Measurements from ENCODE around the gene CDK2. TPM values are rescaled to one million over a fixed set of nuclear protein-coding genes. Genes with fewer than 3 reads are reported as not detected.

The CDK2 gene
- total and polyA plus RNA-seq, 12 donors = 5.1 to 18.4 (median 8.4) TPM

DNA sequence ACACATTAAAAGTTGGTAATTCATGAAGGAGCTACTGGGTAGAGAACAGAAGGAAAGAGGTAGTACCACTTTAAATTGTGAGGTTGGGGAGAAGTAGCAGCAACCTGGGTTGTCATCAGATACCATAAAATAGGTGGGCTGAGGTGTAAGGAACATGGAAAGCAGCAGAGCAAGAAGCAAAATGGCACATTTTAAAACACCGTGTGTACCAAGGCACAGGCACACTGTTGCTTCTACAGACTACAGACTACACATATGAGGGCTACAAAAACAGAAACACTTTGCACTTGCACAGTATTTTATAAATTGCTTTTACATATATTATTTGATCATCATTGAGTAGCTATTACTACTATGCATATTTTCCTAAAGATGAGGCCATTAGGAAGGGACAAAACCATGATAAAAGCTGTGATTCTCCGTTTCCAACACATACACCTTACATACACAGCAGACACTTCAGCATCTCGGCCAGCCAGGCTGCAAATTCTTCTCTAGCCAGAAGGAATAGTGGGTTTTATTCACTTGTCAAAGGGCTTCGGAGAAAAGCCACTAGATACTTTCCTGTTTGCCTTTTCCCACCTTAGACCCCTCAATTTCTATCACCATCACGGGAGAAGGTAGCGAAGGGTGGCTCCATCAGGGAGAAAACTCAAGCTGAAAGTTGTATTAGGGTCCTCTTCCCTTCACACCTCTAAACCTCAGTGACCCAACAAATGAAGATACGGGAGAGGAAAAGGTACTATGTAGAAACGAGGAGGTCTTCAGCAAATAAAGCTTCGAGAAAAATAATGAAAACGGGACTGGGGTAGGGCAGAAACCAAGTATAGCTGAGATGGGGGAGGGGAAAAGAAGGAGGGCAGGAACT is 40.5 kb upstream of the CDK2 start:
- ATAC-seq (no peak), DNase-seq (no peak)
- TF ChIP-seq, protein P1, sequence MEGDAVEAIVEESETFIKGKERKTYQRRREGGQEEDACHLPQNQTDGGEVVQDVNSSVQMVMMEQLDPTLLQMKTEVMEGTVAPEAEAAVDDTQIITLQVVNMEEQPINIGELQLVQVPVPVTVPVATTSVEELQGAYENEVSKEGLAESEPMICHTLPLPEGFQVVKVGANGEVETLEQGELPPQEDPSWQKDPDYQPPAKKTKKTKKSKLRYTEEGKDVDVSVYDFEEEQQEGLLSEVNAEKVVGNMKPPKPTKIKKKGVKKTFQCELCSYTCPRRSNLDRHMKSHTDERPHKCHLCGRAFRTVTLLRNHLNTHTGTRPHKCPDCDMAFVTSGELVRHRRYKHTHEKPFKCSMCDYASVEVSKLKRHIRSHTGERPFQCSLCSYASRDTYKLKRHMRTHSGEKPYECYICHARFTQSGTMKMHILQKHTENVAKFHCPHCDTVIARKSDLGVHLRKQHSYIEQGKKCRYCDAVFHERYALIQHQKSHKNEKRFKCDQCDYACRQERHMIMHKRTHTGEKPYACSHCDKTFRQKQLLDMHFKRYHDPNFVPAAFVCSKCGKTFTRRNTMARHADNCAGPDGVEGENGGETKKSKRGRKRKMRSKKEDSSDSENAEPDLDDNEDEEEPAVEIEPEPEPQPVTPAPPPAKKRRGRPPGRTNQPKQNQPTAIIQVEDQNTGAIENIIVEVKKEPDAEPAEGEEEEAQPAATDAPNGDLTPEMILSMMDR (IDR thresholded peaks at IDR 0.05) = no peak
- WGBS, 2 donors = 16 to 18% methylated on average over 10 of the region's 10 CpGs
- Histone ChIP-seq H3K9me3 (no peaks in the 10 kb centered on the region), H3K4me3 (peak overlapping the region; percentile 69 to 100 (median 85)), H3K36me3 (peaks cover 0 to 33% (median 0%) of the 10 kb centered on the region in 9 donors), H3K27ac (peak overlapping the region; percentile 88 to 99 (median 96)), H3K4me1 (peaks cover 4 to 54% (median 32%) of the 10 kb centered on the region in 9 donors), H3K27me3 (no peaks in the 10 kb centered on the region)
- intact Hi-C loops (cut with DNase I) = loop anchor here in 7 of 10 donors (2.0 to 5.0 kb wide), 8 partner anchors 46 to 116 kb away; partner anchors contain the start of genes DNAJC14 (in 2 of the 7), RAB5B (in 1 of the 7) and RPS26 (in 1 of the 7)

DNA sequence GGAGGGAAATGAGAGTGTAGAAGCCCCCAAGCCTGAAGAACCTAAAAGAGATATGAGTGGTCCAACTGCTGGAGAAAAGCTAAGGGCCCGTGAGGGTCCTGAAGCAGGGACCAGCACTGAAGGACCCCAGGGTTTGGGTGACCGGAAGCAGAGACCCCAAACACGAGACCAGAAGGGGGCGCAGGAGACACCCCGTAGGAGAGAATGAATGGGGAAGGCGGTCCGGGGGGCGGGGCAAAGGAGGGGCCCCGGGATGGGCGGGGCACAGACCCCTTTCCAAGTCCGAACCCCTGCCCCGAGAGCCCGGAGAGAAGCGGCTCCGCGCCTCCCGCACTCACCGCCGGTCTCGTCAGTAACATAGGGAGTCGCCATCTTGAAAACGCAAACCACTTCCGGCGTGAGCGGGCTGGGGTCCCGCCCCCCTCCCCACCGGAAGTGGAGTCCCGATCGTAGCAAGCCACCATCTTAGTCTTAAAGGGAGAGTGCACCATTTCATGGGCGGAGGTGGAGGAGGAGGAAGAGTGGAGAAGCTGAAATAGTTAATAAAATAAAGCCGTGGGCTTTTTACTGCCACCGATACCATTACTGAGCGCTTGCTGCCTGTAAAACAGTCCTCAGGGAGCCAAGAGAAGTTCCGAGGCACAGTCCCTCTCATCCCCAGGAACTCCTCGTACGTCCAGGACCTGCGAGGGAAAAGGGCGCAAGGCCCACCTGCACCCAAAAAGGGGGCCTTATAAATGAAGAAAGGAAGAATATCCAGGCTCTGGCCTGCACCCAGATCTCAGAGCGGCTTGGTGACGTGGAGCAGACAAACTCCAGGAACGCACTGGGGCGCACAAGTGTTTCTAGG is 39.7 kb upstream of the CDK2 start:
- DNase-seq (peak; percentile 84 to 91), ATAC-seq (peak; percentile 87 to 93 (median 92))
- Histone ChIP-seq H3K4me1 (peaks cover 4 to 57% (median 37%) of the 10 kb centered on the region in 9 donors), H3K36me3 (peaks cover 0 to 28% (median 0%) of the 10 kb centered on the region in 9 donors), H3K4me3 (peak overlapping the region; percentile 69 to 100 (median 85)), H3K27ac (peak overlapping the region; percentile 88 to 99 (median 96)), H3K27me3 (no peaks in the 10 kb centered on the region), H3K9me3 (no peaks in the 10 kb centered on the region)
- WGBS, 2 donors = 0 to 1% methylated on average over 42 of the region's 42 CpGs
- intact Hi-C loops (cut with DNase I) = loop anchor here in 7 of 10 donors (1.0 to 5.0 kb wide), 11 partner anchors 45 to 115 kb away; partner anchors contain the start of genes DNAJC14 (in 5 of the 7), RPS26 (in 2 of the 7) and RAB5B (in 1 of the 7)
- TF ChIP-seq, protein P1 (IDR thresholded peaks at IDR 0.05) = peak; percentile 50 to 92 (median 79)

DNA sequence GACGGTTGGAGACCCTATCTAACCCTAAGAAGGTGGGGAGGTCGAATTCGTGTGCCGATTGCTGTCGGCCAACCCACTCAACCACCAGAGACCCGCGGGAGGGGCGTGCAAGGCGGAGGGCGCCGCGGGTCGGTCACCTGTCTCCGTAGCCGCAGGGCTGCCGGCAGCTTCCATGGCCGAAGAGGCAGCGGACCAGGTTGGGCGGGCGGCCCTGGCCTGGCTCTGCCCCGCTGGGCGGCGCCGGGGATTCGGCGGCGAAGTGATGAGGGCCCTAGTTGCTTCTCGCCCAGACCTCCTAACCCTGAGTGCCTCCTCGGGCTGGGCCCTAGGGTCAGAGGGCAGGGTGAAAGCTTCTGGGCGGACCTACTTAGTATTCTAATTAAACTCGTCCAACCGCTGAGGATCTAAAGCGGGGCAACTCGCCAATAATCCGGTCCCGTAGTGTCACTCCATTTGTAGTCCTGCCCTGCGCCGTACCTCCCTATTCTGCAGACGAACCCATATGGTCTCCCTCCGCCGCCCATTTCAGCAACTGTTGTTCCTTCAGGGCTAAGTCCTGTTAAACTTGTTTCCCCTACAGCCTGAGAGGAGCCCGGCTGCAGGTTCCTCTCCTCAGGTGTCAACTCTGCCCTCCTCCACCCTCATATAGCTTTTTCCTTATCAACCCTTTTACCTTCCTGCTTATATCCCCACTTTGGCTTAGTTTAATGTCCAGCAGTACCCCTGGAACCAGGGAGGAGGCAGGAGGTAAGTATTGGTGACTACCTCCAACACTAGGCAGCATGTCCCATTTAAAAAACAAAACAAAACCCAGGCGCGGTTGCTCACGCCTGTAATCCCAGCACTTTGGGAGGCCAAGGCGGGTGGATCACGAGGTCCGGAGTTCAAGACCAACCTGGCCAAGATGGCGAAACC is 38.8 kb upstream of the CDK2 start, which contains the start of gene PYM1:
Gene PYM1 (minus strand): TSS at position 307 of the 915 bp plus-strand sequence. CDS start 133 bp downstream, at position 174.
- H3K9me3 ChIP-seq = no peaks in the 10 kb centered on the region
- peak; percentile 64 to 83 (median 68) for ATAC-seq
- H3K36me3 ChIP-seq = peaks cover 0 to 19% (median 0%) of the 10 kb centered on the region in 9 donors
- whole genome bisulfite sequencing, 2 donors = 7 to 8% methylated on average over 49 of the region's 49 CpGs
- intact Hi-C loops (cut with DNase I) = loop anchor here in 7 of 10 donors (1.0 to 5.0 kb wide), 11 partner anchors 44 to 114 kb away; partner anchors contain the start of genes DNAJC14 (in 5 of the 7), RPS26 (in 2 of the 7) and RAB5B (in 1 of the 7)
- peak within 1 kb of the TSS; percentile 88 to 99 (median 96) for H3K27ac ChIP-seq
- peaks cover 4 to 60% (median 37%) of the 10 kb centered on the region in 9 donors for H3K4me1 ChIP-seq
- H3K27me3 ChIP-seq = no peaks in the 10 kb centered on the region
- H3K4me3 ChIP-seq = peak within 1 kb of the TSS; percentile 69 to 100 (median 85)
- TF ChIP-seq, protein P1 (IDR thresholded peaks at IDR 0.05) = peak in 2 of 9 donors; percentile 10 to 14
- peak; percentile 74 to 85 for DNase-seq

Measured in heart right ventricle (tissue), 16 donors.